HG02970 (cell line): ENCODE data around the gene USP47.
"Not testable (repeated sequence)": the region's sequence is repeated elsewhere in the genome, so short reads cannot be mapped to it uniquely, and the experiment has no call there.

Experiments used
- ATAC-seq: cut with Tn5 transposase; IDR thresholded peaks from one replicate; pipeline ENCODE4 v1.9.1; 2021; ENCODE audit warnings: mild to moderate bottlenecking, moderate library complexity, moderate number of reproducible peaks; ENCODE audit not compliant: unreplicated experiment, low FRiP score

USP47 gene

GRCh38 chr11:11826260-11826659 lies 15.5 kb upstream of the USP47 start:
- no peak for ATAC-seq

GRCh38 chr11:11827272-11827671 lies 14.5 kb upstream of the USP47 start:
- ATAC-seq: no peak

- ATAC-seq: not testable (repeated sequence)
Observed at GRCh38 chr11:11831406-11831805, 10.4 kb upstream of the USP47 start.

- ATAC-seq: no peak
Observed at GRCh38 chr11:11836676-11837231, 5.0 kb upstream of the USP47 start.

GRCh38 chr11:11839718-11840117 lies 2.1 kb upstream of the USP47 start:
- ATAC-seq: no peak

- no peak for ATAC-seq
Observed at GRCh38 chr11:11841116-11841722, 553 bp upstream of the USP47 start.

GRCh38 chr11:11842421-11843008 lies 743 bp downstream of the USP47 start:
- ATAC-seq: peak; percentile 17

- no peak for ATAC-seq
Observed at GRCh38 chr11:11843211-11843621, 1.4 kb downstream of the USP47 start.

- no peak for ATAC-seq
Observed at GRCh38 chr11:11843642-11844041, 1.9 kb downstream of the USP47 start.

GRCh38 chr11:11844272-11844671 lies 2.5 kb downstream of the USP47 start:
- ATAC-seq: no peak

- no peak for ATAC-seq
Observed at GRCh38 chr11:11845071-11845470, 3.3 kb downstream of the USP47 start.

GRCh38 chr11:11845551-11845950 lies 3.8 kb downstream of the USP47 start:
- no peak for ATAC-seq

GRCh38 chr11:11847082-11847481 lies 5.3 kb downstream of the USP47 start:
- ATAC-seq: no peak

GRCh38 chr11:11848891-11849746 lies 7.3 kb downstream of the USP47 start:
- peak; percentile 61 for ATAC-seq

- no peak for ATAC-seq
Observed at GRCh38 chr11:11850668-11851067, 8.9 kb downstream of the USP47 start.

- no peak for ATAC-seq
Observed at GRCh38 chr11:11856638-11857037, 14.9 kb downstream of the USP47 start.

- ATAC-seq: no peak
Observed at GRCh38 chr11:11857769-11858168, 16.0 kb downstream of the USP47 start.

- ATAC-seq: no peak
Observed at GRCh38 chr11:11858676-11859075, 16.9 kb downstream of the USP47 start.

GRCh38 chr11:11860103-11860979 lies 18.6 kb downstream of the USP47 start:
- ATAC-seq: no peak

GRCh38 chr11:11862999-11863398 lies 21.2 kb downstream of the USP47 start:
- ATAC-seq: no peak
